Fibroblast of lung (primary cell): Measurements from ENCODE around the gene DNHD1. TPM values are rescaled to one million over a fixed set of nuclear protein-coding genes. Genes with fewer than 3 reads are reported as not detected.

Source experiments
- DNase-seq, 2 donors: peaks; one replicate each; pipeline versions ENCODE4 v3.0.0 to v3.0.0-alpha.2; 2010; ENCODE audit warnings: low read depth in 2 of 2
- H2AFZ ChIP-seq: 2 replicates; pipeline ENCODE4 v1.5.1; 2012; ENCODE audit warnings: low read length, control low read depth, inconsistent platforms
- H3K27ac ChIP-seq: 2 replicates; pipeline ENCODE4 v1.5.1; 2011; ENCODE audit warnings: low read length, control low read depth; ENCODE audit not compliant: insufficient read depth
- H3K27me3 ChIP-seq: 2 replicates; pipeline ENCODE4 v1.5.1; 2011; ENCODE audit warnings: mild to moderate bottlenecking, low read length; ENCODE audit not compliant: control insufficient read depth, insufficient read depth
- H3K36me3 ChIP-seq: 2 replicates; pipeline ENCODE4 v1.5.1; 2011; ENCODE audit warnings: low read length; ENCODE audit not compliant: control insufficient read depth, insufficient read depth
- H3K4me1 ChIP-seq: 2 replicates; pipeline ENCODE4 v1.5.1; 2011; ENCODE audit warnings: low read length; ENCODE audit not compliant: control insufficient read depth, insufficient read depth; ENCODE audit errors: extremely low read depth
- H3K4me2 ChIP-seq: 2 replicates; pipeline ENCODE4 v1.5.1; 2011; ENCODE audit warnings: low read length, control low read depth; ENCODE audit not compliant: insufficient read depth; ENCODE audit errors: extremely low read depth
- H3K4me3 ChIP-seq, 4 experiments: fragments of 200-600 bp in 1 of 4; sonication (generic) in 1 of 4; replicated peaks in 1 of 4; 2 replicates each; pipeline ENCODE4 v1.5.1; 2011 to 2016; ENCODE audit warnings: low read length in 4 of 4, low read depth in 3 of 4, mild to moderate bottlenecking in 3 of 4, control low read depth in 2 of 4, inconsistent platforms in 1 of 4, mixed read lengths in 1 of 4; ENCODE audit not compliant: insufficient read depth in 1 of 4; ENCODE audit errors: control extremely low read depth in 1 of 4
- H3K79me2 ChIP-seq: 2 replicates; pipeline ENCODE4 v1.5.1; 2012; ENCODE audit warnings: mild to moderate bottlenecking, low read length, inconsistent platforms; ENCODE audit not compliant: control insufficient read depth, insufficient read depth
- H3K9ac ChIP-seq: 2 replicates; pipeline ENCODE4 v1.5.1; 2011; ENCODE audit warnings: mild to moderate bottlenecking, low read length, control low read depth; ENCODE audit not compliant: insufficient read depth
- H3K9me3 ChIP-seq: 2 replicates; pipeline ENCODE4 v1.5.1; 2012; ENCODE audit warnings: low read depth, low read length; ENCODE audit not compliant: control insufficient read depth, insufficient read depth
- H4K20me1 ChIP-seq: 2 replicates; pipeline ENCODE4 v1.5.1; 2011; ENCODE audit warnings: low read length; ENCODE audit not compliant: control insufficient read depth, insufficient read depth; ENCODE audit errors: extremely low read depth
- EZH2 ChIP-seq: IDR thresholded peaks from 2 replicates; pipeline ENCODE4 v1.5.1; 2012; ENCODE audit warnings: low read length, control low read depth, mild to moderate bottlenecking; ENCODE audit errors: missing control alignments
- polyA plus RNA-seq, 2 donors: library from polyadenylated mRNA; depleted of rRNA in 1 of 2; stranded (reverse) in 1 of 2; unstranded in 1 of 2; fragments of >200 nt; gene quantifications; 2 replicates each; pipeline ENCODE4 v1.2.1, GENCODE V29; 2011 to 2012; ENCODE audit warnings: missing spikeins in 1 of 2
- total RNA-seq: library from RNA; depleted of rRNA; stranded (reverse); fragments of >200 nt; gene quantifications from 2 replicates; pipeline ENCODE4 v1.2.1, GENCODE V29; 2014
- TF ChIP-seq, protein P1 (sequence below), 2 donors: IDR thresholded peaks in 1 of 2; conservative IDR thresholded peaks in 1 of 2; 1 replicate in 1 of 2; 2 replicates in 1 of 2; pipeline ENCODE4 v1.5.1; 2011 to 2012; ENCODE audit warnings: low read length in 2 of 2, control low read depth in 1 of 2, inconsistent platforms in 1 of 2, low read depth in 1 of 2, mild to moderate bottlenecking in 1 of 2

DNHD1 gene
- total and polyA plus RNA-seq, 2 donors (not counting 1 experiment from before 2014, with no cell fraction given): 2.2 to 14.7 TPM

DNA sequence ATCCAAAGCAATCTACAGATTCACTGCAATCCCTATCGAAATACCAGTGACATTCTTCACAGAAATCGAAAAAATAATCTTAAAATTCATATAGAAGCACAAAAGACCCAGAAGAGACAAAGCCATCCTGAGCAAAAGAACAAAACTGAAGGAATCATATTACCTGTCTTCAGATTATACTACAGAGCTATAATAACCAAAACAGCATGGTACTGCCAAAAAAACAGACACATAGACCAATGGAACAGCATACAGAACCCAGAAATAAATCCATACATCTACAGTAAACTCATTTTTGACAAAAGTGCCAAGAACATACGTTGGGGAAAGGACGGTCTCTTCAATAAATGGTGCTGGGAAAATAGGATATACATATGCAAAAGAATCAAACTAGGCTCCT, 87.4 kb downstream of the DNHD1 start:
- no peaks in the 10 kb centered on the region for H3K4me1 ChIP-seq

DNA sequence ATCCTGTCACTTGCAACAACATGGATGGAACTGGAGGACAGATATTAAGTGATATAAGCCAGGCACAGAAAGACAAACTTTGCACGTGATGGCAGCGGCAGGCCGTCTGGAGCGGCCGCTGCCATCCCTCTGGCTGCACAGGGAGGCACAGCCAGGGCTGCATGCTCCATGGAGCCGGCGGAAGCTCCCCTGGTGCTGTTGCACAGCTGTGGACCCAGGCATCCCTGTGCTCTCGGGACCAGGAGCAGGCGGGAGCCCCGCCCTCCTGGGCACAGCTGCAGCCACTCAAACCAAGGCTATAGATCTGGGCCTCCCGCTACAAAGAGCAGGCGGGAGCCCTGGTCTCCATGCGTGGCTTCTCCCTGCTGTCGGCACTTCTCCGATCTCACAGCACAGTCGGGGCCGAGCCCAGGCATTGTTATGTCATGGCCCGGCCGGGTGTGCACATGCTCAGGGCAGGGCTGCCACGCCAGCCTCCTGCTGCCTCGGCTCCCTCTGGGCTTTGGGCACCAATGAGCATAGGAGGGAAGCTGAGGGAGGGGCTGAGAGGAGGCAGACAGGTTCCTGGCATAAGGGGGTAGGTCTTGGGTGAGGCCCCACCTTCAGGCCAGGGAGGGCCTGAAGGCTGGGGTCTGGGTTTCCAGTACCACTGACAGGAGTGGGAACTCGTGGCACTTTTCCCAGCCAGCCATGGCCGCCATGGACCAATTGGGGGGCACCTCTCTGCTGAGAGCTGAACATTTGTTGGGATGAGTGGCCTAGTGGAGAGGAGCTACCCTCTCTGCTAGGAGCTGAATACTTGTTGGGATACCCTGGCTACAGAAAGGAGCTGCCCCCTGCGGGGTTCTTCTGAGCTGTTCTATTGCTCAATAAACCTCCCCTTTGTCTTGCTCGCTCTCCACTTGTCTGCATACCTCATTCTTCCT, 89.6 kb downstream of the DNHD1 start:
- Histone ChIP-seq H2AFZ (no peak overlapping the region), H3K79me2 (no peaks in the 10 kb centered on the region), H3K9ac (no peak overlapping the region), H3K27ac (no peak overlapping the region), H3K4me1 (no peaks in the 10 kb centered on the region), H3K27me3 (no peaks in the 10 kb centered on the region), H3K4me3 (no peak overlapping the region), H4K20me1 (no peaks in the 10 kb centered on the region), H3K4me2 (no peak overlapping the region), H3K36me3 (no peaks in the 10 kb centered on the region), H3K9me3 (no peaks in the 10 kb centered on the region)
- TF ChIP-seq, protein P1, sequence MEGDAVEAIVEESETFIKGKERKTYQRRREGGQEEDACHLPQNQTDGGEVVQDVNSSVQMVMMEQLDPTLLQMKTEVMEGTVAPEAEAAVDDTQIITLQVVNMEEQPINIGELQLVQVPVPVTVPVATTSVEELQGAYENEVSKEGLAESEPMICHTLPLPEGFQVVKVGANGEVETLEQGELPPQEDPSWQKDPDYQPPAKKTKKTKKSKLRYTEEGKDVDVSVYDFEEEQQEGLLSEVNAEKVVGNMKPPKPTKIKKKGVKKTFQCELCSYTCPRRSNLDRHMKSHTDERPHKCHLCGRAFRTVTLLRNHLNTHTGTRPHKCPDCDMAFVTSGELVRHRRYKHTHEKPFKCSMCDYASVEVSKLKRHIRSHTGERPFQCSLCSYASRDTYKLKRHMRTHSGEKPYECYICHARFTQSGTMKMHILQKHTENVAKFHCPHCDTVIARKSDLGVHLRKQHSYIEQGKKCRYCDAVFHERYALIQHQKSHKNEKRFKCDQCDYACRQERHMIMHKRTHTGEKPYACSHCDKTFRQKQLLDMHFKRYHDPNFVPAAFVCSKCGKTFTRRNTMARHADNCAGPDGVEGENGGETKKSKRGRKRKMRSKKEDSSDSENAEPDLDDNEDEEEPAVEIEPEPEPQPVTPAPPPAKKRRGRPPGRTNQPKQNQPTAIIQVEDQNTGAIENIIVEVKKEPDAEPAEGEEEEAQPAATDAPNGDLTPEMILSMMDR (conservative IDR thresholded peaks at IDR 0.05 in 1 of 2, IDR thresholded peaks at IDR 0.05 in 1 of 2; ENCODE audit: low read depth in 1 of 2, low read length in 2 of 2): no peak
- no peak for TF ChIP-seq EZH2
- DNase-seq: no peak

More for the DNA sequence above, 87.4 kb downstream of the DNHD1 start:
- no peak overlapping the region for H3K4me3 ChIP-seq
- no peak for DNase-seq
- no peaks in the 10 kb centered on the region for H3K36me3 ChIP-seq
- no peak for TF ChIP-seq EZH2
- TF ChIP-seq, protein P1 (conservative IDR thresholded peaks at IDR 0.05 in 1 of 2, IDR thresholded peaks at IDR 0.05 in 1 of 2; ENCODE audit: low read depth in 1 of 2, low read length in 2 of 2): no peak
- H3K4me2 ChIP-seq: no peak overlapping the region
- H2AFZ ChIP-seq: no peak overlapping the region
- no peak overlapping the region for H3K9ac ChIP-seq
- no peaks in the 10 kb centered on the region for H3K27me3 ChIP-seq
- no peaks in the 10 kb centered on the region for H3K79me2 ChIP-seq
- no peaks in the 10 kb centered on the region for H3K9me3 ChIP-seq
- no peaks in the 10 kb centered on the region for H4K20me1 ChIP-seq
- no peak overlapping the region for H3K27ac ChIP-seq

DNA sequence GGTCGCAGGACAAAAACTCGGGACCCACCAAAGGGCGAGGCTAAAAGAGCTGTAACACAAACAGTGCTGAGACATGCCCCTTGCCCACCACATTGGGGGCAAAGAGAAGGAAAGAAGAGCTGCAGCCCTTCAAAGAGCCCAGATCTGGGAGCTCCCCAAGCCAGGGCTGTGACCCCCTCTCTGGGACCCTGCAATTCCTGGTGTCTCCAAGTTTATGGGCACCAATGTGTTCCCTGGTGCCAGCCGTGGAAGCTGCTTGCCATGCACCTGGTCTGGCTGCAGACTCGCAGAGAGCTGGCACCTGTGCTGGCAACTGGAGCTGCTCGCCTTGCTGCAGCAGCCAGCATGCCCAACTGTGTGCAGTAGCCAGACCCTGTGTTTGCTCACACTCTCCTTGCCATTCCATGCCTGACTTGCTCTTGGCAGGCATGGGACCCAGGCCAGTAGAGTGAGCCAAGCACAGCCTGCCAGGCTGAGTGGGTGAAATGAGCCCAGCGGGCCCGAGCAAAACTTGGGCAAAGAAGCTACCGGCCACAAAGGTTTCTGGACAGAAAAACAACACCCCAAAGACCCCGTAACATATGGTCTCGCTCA, 90.4 kb downstream of the DNHD1 start:
- H3K27ac ChIP-seq: no peak overlapping the region
- no peak overlapping the region for H3K4me2 ChIP-seq
- H3K79me2 ChIP-seq: no peaks in the 10 kb centered on the region
- no peaks in the 10 kb centered on the region for H3K4me1 ChIP-seq
- H3K9me3 ChIP-seq: no peaks in the 10 kb centered on the region
- H4K20me1 ChIP-seq: no peaks in the 10 kb centered on the region
- TF ChIP-seq EZH2: no peak
- TF ChIP-seq, protein P1 (conservative IDR thresholded peaks at IDR 0.05 in 1 of 2, IDR thresholded peaks at IDR 0.05 in 1 of 2; ENCODE audit: low read depth in 1 of 2, low read length in 2 of 2): no peak
- no peak overlapping the region for H3K4me3 ChIP-seq
- H2AFZ ChIP-seq: no peak overlapping the region
- H3K9ac ChIP-seq: no peak overlapping the region
- H3K36me3 ChIP-seq: no peaks in the 10 kb centered on the region
- no peaks in the 10 kb centered on the region for H3K27me3 ChIP-seq
- no peak for DNase-seq
